Endothelial cell of umbilical vein (primary cell): ENCODE data around the gene STK24.

ENCODE experiments used
- EZH2 ChIP-seq: IDR thresholded peaks from 2 replicates; pipeline ENCODE4 v1.6.1; 2012; ENCODE audit warnings: borderline replicate concordance, low read depth, mild to moderate bottlenecking, moderate library complexity, low read length, inconsistent platforms; ENCODE audit not compliant: severe bottlenecking
- MAX ChIP-seq: IDR thresholded peaks from 2 replicates; pipeline ENCODE4 v1.6.1; 2011; ENCODE audit not compliant: insufficient read depth, insufficient read length
- MYC ChIP-seq: IDR thresholded peaks from one replicate; pipeline ENCODE4 v1.6.1; 2011; ENCODE audit warnings: mild to moderate bottlenecking, low read depth, low read length
- POLR2A ChIP-seq: IDR thresholded peaks from 2 replicates; pipeline ENCODE4 v1.6.1; 2012; ENCODE audit warnings: low read depth, mild to moderate bottlenecking, control low read depth, low read length
- POLR2AphosphoS5 ChIP-seq: IDR thresholded peaks from 2 replicates; pipeline ENCODE4 v1.6.1; 2012; ENCODE audit warnings: low read depth, mild to moderate bottlenecking, control low read depth, low read length, moderate library complexity; ENCODE audit not compliant: insufficient read depth
- TF ChIP-seq, protein P1 (sequence below), 2 donors: IDR thresholded peaks; 1 replicate in 1 of 2; 2 replicates in 1 of 2; pipeline ENCODE4 v1.5.1; 2011; ENCODE audit warnings: low read length in 2 of 2, mild to moderate bottlenecking in 2 of 2, moderate library complexity in 2 of 2, control low read depth in 1 of 2, inconsistent platforms in 1 of 2, low read depth in 1 of 2; ENCODE audit not compliant: insufficient read depth in 1 of 2; ENCODE audit errors: extremely low read depth in 1 of 2

GRCh38 chr13:98595134-98595533, 18.2 kb upstream of the STK24 start:
- TF ChIP-seq EZH2: no peak
- TF ChIP-seq, protein P1, sequence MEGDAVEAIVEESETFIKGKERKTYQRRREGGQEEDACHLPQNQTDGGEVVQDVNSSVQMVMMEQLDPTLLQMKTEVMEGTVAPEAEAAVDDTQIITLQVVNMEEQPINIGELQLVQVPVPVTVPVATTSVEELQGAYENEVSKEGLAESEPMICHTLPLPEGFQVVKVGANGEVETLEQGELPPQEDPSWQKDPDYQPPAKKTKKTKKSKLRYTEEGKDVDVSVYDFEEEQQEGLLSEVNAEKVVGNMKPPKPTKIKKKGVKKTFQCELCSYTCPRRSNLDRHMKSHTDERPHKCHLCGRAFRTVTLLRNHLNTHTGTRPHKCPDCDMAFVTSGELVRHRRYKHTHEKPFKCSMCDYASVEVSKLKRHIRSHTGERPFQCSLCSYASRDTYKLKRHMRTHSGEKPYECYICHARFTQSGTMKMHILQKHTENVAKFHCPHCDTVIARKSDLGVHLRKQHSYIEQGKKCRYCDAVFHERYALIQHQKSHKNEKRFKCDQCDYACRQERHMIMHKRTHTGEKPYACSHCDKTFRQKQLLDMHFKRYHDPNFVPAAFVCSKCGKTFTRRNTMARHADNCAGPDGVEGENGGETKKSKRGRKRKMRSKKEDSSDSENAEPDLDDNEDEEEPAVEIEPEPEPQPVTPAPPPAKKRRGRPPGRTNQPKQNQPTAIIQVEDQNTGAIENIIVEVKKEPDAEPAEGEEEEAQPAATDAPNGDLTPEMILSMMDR (IDR thresholded peaks at IDR 0.05; ENCODE audit: extremely low read depth in 1 of 2, insufficient read depth in 1 of 2, low read depth in 1 of 2, low read length in 2 of 2): no peak
- TF ChIP-seq POLR2AphosphoS5: no peak
- TF ChIP-seq MYC: no peak
- TF ChIP-seq POLR2A: no peak
- TF ChIP-seq MAX: no peak
